Endothelial cell (in vitro differentiated cells): ENCODE results near the gene CNOT10. TPM values are rescaled to one million over a fixed set of nuclear protein-coding genes. Genes with fewer than 3 reads are reported as not detected.
"Not testable (repeated sequence)": the region's sequence is repeated elsewhere in the genome, so short reads cannot be mapped to it uniquely, and the experiment has no call there.

Experiments
- DNase-seq: peaks from one replicate; pipeline ENCODE4 v3.0.0; 2021; ENCODE audit warnings: low spot score
- H3K27ac Mint-ChIP-seq: one replicate; pipeline ENCODE4 v1.8.0; 2021; ENCODE audit warnings: mixed read lengths, inconsistent platforms; ENCODE audit not compliant: unreplicated experiment
- H3K27me3 Mint-ChIP-seq: one replicate; pipeline ENCODE4 v1.8.0; 2021; ENCODE audit warnings: mild to moderate bottlenecking, moderate library complexity, mixed read lengths, inconsistent platforms; ENCODE audit not compliant: unreplicated experiment
- H3K36me3 Mint-ChIP-seq: one replicate; pipeline ENCODE4 v1.8.0; 2021; ENCODE audit warnings: mild to moderate bottlenecking, low read depth, mixed read lengths, inconsistent platforms; ENCODE audit not compliant: unreplicated experiment
- H3K4me1 Mint-ChIP-seq: one replicate; pipeline ENCODE4 v1.8.0; 2021; ENCODE audit warnings: mild to moderate bottlenecking, mixed read lengths, inconsistent platforms; ENCODE audit not compliant: unreplicated experiment
- H3K4me3 Mint-ChIP-seq: one replicate; pipeline ENCODE4 v1.8.0; 2021; ENCODE audit warnings: mild to moderate bottlenecking, mixed read lengths, inconsistent platforms; ENCODE audit not compliant: unreplicated experiment
- H3K9me3 Mint-ChIP-seq: one replicate; pipeline ENCODE4 v1.8.0; 2021; ENCODE audit warnings: mixed read lengths, inconsistent platforms; ENCODE audit not compliant: unreplicated experiment
- CTCF ChIP-seq: fragments of 200-600 bp; sonication (generic); IDR thresholded peaks from one replicate; pipeline ENCODE4 v1.5.0; 2021; ENCODE audit warnings: antibody characterized with exemption; ENCODE audit not compliant: unreplicated experiment
- total RNA-seq: library from RNA; stranded (reverse); fragmentation: NEBNext Ultra II Directional; extraction: Animal tissue kit (Norgen Biotek cat#: 25700); gene quantifications from one replicate; pipeline ENCODE4 v1.2.1, GENCODE V29; 2021; ENCODE audit not compliant: unreplicated experiment

The CNOT10 gene
- total RNA-seq, 1 donor from 2014 or later: 42.1 TPM

- DNase-seq: no peak
- Mint-ChIP-seq H3K27me3 (no peaks in the 10 kb centered on the region), H3K4me1 (peaks cover 3% of the 10 kb centered on the region), H3K4me3 (no peak overlapping the region), H3K36me3 (peaks cover 8% of the 10 kb centered on the region), H3K9me3 (no peaks in the 10 kb centered on the region), H3K27ac (no peak overlapping the region)
- TF ChIP-seq CTCF: no peak
These were observed 34.9 kb downstream of the CNOT10 start for GRCh38 chr3:32719931-32720330.

GRCh38 chr3:32725721-32726120 is 40.7 kb downstream of the CNOT10 start:
- no peak for TF ChIP-seq CTCF
- DNase-seq: no peak
- Mint-ChIP-seq H3K27me3 (no peaks in the 10 kb centered on the region), H3K4me3 (no peak overlapping the region), H3K27ac (no peak overlapping the region), H3K36me3 (peaks cover 8% of the 10 kb centered on the region), H3K9me3 (no peaks in the 10 kb centered on the region), H3K4me1 (no peaks in the 10 kb centered on the region)

GRCh38 chr3:32733631-32734229 is 48.7 kb downstream of the CNOT10 start:
- Mint-ChIP-seq H3K27me3 (no peaks in the 10 kb centered on the region), H3K4me1 (peaks cover 4% of the 10 kb centered on the region), H3K36me3 (peaks cover 4% of the 10 kb centered on the region), H3K9me3 (no peaks in the 10 kb centered on the region), H3K4me3 (no peak overlapping the region), H3K27ac (no peak overlapping the region)
- DNase-seq: no peak
- peak; percentile 68 for TF ChIP-seq CTCF

GRCh38 chr3:32734756-32735155 is 49.8 kb downstream of the CNOT10 start:
- no peak for DNase-seq
- Mint-ChIP-seq H3K27me3 (peaks cover under 1% of the 10 kb centered on the region), H3K4me1 (peaks cover 4% of the 10 kb centered on the region), H3K36me3 (no peaks in the 10 kb centered on the region), H3K9me3 (no peaks in the 10 kb centered on the region), H3K27ac (no peak overlapping the region), H3K4me3 (no peak overlapping the region)
- no peak for TF ChIP-seq CTCF

GRCh38 chr3:32743470-32743869 is 58.5 kb downstream of the CNOT10 start:
- H3K27ac Mint-ChIP-seq: not testable (repeated sequence)

More at GRCh38 chr3:32743470-32743869, 58.5 kb downstream of the CNOT10 start:
- not testable (repeated sequence) for H3K4me3 Mint-ChIP-seq, H3K4me1 Mint-ChIP-seq, H3K9me3 Mint-ChIP-seq, DNase-seq, H3K27me3 Mint-ChIP-seq
- H3K36me3 Mint-ChIP-seq: peaks cover 11% of the 10 kb centered on the region
